SKM-1 (cell line): ENCODE data around the gene TBL1X.
"Not testable (repeated sequence)": the region's sequence is repeated elsewhere in the genome, so short reads cannot be mapped to it uniquely, and the experiment has no call there.

Experiments
- DNase-seq: peaks from one replicate; lab custom pipeline; 2025; ENCODE audit not compliant: unreplicated experiment; lab: John Stamatoyannopoulos, UW

Gene TBL1X

GRCh38 chrX:9747644-9748043 is 282.8 kb downstream of the TBL1X start:
- no peak for DNase-seq

GRCh38 chrX:9749146-9749692 is 284.4 kb downstream of the TBL1X start:
- no peak for DNase-seq

- DNase-seq, result no peak
Measured at GRCh38 chrX:9757366-9757765, 292.5 kb downstream of the TBL1X start.

GRCh38 chrX:9758021-9758638 is 293.3 kb downstream of the TBL1X start:
- no peak for DNase-seq

GRCh38 chrX:9759337-9759736 is 294.5 kb downstream of the TBL1X start:
- no peak for DNase-seq

GRCh38 chrX:9765072-9765736 is 300.3 kb downstream of the TBL1X start:
- DNase-seq, result no peak

GRCh38 chrX:9765737-9766097 is 300.9 kb downstream of the TBL1X start, which contains the start of gene GPR143:
Gene GPR143 (minus strand): TSS chrX:9765847. CDS start chrX:9765817, 30 bp downstream.
- no peak for DNase-seq

- DNase-seq, result no peak
Measured at GRCh38 chrX:9767375-9767774, 302.5 kb downstream of the TBL1X start.

GRCh38 chrX:9768321-9768839 is 303.5 kb downstream of the TBL1X start:
- DNase-seq, result not testable (repeated sequence)

GRCh38 chrX:9770319-9770718 is 305.5 kb downstream of the TBL1X start:
- no peak for DNase-seq

GRCh38 chrX:9772943-9773342 is 308.1 kb downstream of the TBL1X start:
- no peak for DNase-seq

GRCh38 chrX:9775930-9776329 is 311.1 kb downstream of the TBL1X start:
- no peak for DNase-seq

GRCh38 chrX:9781941-9782340 is 317.1 kb downstream of the TBL1X start:
- no peak for DNase-seq

GRCh38 chrX:9784332-9784731 is 319.5 kb downstream of the TBL1X start:
- DNase-seq, result no peak

GRCh38 chrX:9785254-9785943 is 320.5 kb downstream of the TBL1X start:
- no peak for DNase-seq

- DNase-seq, result no peak
Measured at GRCh38 chrX:9785944-9786797, 321.3 kb downstream of the TBL1X start, which contains the start of gene SHROOM2. Gene SHROOM2 (plus strand): TSS chrX:9786429. CDS start chrX:9786546, 117 bp downstream.

- no peak for DNase-seq
Measured at GRCh38 chrX:9786798-9787635, 322.2 kb downstream of the TBL1X start.

- DNase-seq, result no peak
Measured at GRCh38 chrX:9788911-9789310, 324.1 kb downstream of the TBL1X start.

- DNase-seq, result no peak
Measured at GRCh38 chrX:9789555-9789954, 324.7 kb downstream of the TBL1X start.
